ENCODE measurements around the gene KIF13A. TPM values are rescaled to one million over a fixed set of nuclear protein-coding genes. Genes with fewer than 3 reads are reported as not detected.

KIF13A gene
- total and polyA plus RNA-seq, 9 of the 15 experiments (the other 6 are each of a cell fraction or from before 2014, with no cell fraction given), result 3.6 to 44.3 (median 29.7) TPM

DNA sequence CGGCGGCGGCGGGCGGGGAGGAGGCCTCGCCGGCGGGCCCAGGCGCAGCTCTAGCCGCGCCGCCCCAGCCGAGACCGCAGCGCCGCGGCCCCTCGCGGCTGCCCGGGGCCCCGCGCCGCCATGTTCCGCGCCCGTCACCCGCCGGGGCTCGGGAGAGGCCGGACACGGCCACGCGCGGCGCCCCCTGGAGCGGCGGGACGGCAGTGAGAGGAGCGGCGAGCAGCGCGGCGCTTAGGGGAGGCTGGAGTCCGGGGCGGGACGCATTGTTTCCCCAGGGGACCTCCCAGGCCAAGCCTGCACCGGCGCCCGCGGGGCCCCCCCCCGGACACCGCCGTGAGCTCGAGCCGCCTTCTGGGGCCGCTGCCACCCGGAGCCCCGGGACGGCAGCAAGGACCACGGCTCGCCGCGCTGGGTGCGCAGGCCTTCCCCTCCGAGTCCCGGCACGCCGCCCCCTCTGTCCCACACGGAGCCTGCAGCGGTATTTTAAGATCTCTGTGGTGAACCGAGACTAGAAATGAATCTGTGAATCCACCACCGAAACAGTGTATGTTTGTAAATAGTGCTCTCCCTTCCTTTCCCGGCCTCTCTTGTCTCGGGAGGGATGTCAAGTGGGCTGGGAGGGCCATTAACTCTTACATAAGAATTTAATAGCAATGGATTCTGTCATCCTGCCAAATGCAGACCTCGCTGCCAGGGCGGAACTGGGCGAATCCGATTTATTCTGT, 424 bp upstream of the KIF13A start (continued):
- TF ChIP-seq TGIF2 (CRISPR knock-in tag; IDR thresholded peaks at IDR 0.05) (peak; percentile 74; the same call in 1 of the 2 replicates), ZNF121 (CRISPR knock-in tag; conservative IDR thresholded peaks at IDR 0.05) (no peak), CC2D1A (IDR thresholded peaks at IDR 0.05) (no peak), ZNF263 (CRISPR knock-in tag; IDR thresholded peaks at IDR 0.05; ENCODE audit: borderline replicate concordance) (no peak), TRIM24 (IDR thresholded peaks at IDR 0.05) (no peak), ZNF75A (CRISPR knock-in tag; IDR thresholded peaks at IDR 0.05) (no peak), ATF1 (CRISPR knock-in tag; IDR thresholded peaks at IDR 0.05) (no peak), ATF1 (tag; IDR thresholded peaks at IDR 0.05) (peak; percentile 31; the same call in 1 of the 2 replicates), ZNF316 (IDR thresholded peaks at IDR 0.05) (no peak), RCOR1 (IDR thresholded peaks at IDR 0.05; ENCODE audit: borderline replicate concordance in 1 of 2, low read depth in 2 of 2, low read length in 2 of 2) (peak in 1 of 2 experiments; percentile 7; a peak in 1 of 4 replicates), ATF7 (IDR thresholded peaks at IDR 0.05) (peak; percentile 50; the same call in 1 of the 2 replicates), NELFE (IDR thresholded peaks at IDR 0.05; ENCODE audit: insufficient read depth, insufficient read length) (no peak), SOX6 (IDR thresholded peaks at IDR 0.05) (peak; percentile 55; the same call in 1 of the 2 replicates), MAFF (IDR thresholded peaks at IDR 0.05; ENCODE audit: low read length) (no peak), TEAD4 (IDR thresholded peaks at IDR 0.05; ENCODE audit: low read length) (no peak), TEAD4 (CRISPR knock-in tag; IDR thresholded peaks at IDR 0.05; ENCODE audit: borderline replicate concordance) (no peak), ZNF57 (CRISPR knock-in tag; IDR thresholded peaks at IDR 0.05) (no peak), GATAD2A (IDR thresholded peaks at IDR 0.05) (peak; percentile 27; the same call in 1 of the 2 replicates), SMARCE1 (IDR thresholded peaks at IDR 0.05) (no peak), ZNF282 (CRISPR knock-in tag; IDR thresholded peaks at IDR 0.05) (no peak; the same call in 1 of the 2 replicates), GTF2A2 (tag; IDR thresholded peaks at IDR 0.05) (no peak), MYNN (IDR thresholded peaks at IDR 0.05) (no peak), MYNN (CRISPR knock-in tag; IDR thresholded peaks at IDR 0.05) (no peak)
- TF ChIP-seq, protein P1, sequence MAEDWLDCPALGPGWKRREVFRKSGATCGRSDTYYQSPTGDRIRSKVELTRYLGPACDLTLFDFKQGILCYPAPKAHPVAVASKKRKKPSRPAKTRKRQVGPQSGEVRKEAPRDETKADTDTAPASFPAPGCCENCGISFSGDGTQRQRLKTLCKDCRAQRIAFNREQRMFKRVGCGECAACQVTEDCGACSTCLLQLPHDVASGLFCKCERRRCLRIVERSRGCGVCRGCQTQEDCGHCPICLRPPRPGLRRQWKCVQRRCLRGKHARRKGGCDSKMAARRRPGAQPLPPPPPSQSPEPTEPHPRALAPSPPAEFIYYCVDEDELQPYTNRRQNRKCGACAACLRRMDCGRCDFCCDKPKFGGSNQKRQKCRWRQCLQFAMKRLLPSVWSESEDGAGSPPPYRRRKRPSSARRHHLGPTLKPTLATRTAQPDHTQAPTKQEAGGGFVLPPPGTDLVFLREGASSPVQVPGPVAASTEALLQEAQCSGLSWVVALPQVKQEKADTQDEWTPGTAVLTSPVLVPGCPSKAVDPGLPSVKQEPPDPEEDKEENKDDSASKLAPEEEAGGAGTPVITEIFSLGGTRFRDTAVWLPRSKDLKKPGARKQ (CRISPR knock-in tag; IDR thresholded peaks at IDR 0.05), result peak; percentile 59; the same call in 1 of the 2 replicates
- TF ChIP-seq, protein P2, sequence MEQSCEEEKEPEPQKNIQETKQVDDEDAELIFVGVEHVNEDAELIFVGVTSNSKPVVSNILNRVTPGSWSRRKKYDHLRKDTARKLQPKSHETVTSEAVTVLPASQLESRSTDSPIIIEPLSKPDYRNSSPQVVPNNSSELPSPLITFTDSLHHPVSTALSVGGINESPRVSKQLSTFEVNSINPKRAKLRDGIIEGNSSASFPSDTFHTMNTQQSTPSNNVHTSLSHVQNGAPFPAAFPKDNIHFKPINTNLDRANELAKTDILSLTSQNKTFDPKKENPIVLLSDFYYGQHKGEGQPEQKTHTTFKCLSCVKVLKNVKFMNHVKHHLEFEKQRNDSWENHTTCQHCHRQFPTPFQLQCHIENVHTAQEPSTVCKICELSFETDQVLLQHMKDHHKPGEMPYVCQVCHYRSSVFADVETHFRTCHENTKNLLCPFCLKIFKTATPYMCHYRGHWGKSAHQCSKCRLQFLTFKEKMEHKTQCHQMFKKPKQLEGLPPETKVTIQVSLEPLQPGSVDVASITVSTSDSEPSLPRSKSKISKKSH (CRISPR knock-in tag; IDR thresholded peaks at IDR 0.05), result no peak
- TF ChIP-seq, protein P3, sequence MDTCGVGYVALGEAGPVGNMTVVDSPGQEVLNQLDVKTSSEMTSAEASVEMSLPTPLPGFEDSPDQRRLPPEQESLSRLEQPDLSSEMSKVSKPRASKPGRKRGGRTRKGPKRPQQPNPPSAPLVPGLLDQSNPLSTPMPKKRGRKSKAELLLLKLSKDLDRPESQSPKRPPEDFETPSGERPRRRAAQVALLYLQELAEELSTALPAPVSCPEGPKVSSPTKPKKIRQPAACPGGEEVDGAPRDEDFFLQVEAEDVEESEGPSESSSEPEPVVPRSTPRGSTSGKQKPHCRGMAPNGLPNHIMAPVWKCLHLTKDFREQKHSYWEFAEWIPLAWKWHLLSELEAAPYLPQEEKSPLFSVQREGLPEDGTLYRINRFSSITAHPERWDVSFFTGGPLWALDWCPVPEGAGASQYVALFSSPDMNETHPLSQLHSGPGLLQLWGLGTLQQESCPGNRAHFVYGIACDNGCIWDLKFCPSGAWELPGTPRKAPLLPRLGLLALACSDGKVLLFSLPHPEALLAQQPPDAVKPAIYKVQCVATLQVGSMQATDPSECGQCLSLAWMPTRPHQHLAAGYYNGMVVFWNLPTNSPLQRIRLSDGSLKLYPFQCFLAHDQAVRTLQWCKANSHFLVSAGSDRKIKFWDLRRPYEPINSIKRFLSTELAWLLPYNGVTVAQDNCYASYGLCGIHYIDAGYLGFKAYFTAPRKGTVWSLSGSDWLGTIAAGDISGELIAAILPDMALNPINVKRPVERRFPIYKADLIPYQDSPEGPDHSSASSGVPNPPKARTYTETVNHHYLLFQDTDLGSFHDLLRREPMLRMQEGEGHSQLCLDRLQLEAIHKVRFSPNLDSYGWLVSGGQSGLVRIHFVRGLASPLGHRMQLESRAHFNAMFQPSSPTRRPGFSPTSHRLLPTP (IDR thresholded peaks at IDR 0.05; ENCODE audit: borderline replicate concordance, extremely low read depth, insufficient read length), result no peak
